Measurements from ENCODE around the gene TET3. TPM values are rescaled to one million over a fixed set of nuclear protein-coding genes. Genes with fewer than 3 reads are reported as not detected.
A peak's percentile ranks its signal among the peaks of the same experiment; 100 is the strongest.

Gene TET3
- polyA plus RNA-seq, 1 donor (not counting 4 experiments of a cell fraction or from before 2014, with no cell fraction given): 2.9 TPM

- Histone ChIP-seq H3K9me3 (ENCODE audit: control insufficient read depth, low read depth, low read length) (no peaks in the 10 kb centered on the region), H3K9ac (ENCODE audit: control insufficient read depth, extremely low read depth, insufficient read depth, low read length) (no peak overlapping the region), H3K4me3 (ENCODE audit: control insufficient read depth in 2 of 3, extremely low read depth in 1 of 3, insufficient read depth in 2 of 3, low read depth in 1 of 3, low read length in 3 of 3) (no peak overlapping the region), H3K79me2 (ENCODE audit: control insufficient read depth, insufficient read depth, low read length) (peaks cover 73% of the 10 kb centered on the region), H4K20me1 (ENCODE audit: control insufficient read depth, extremely low read depth, insufficient read depth, low read length) (peaks cover 31% of the 10 kb centered on the region), H3K4me2 (ENCODE audit: control insufficient read depth, extremely low read depth, insufficient read depth, low read depth, low read length) (no peak overlapping the region), H3K27me3 (ENCODE audit: control insufficient read depth, extremely low read depth, insufficient read depth, low read length) (no peaks in the 10 kb centered on the region), H2AFZ (ENCODE audit: control insufficient read depth, low read length) (no peak overlapping the region), H3K27ac (ENCODE audit: control insufficient read depth, insufficient read depth, low read length) (no peak overlapping the region), H3K9me1 (ENCODE audit: control insufficient read depth, extremely low read depth, insufficient read depth, low read length) (peaks cover 5% of the 10 kb centered on the region), H3K36me3 (ENCODE audit: control insufficient read depth in 2 of 2, extremely low read depth in 1 of 2, insufficient read depth in 2 of 2, low read length in 2 of 2) (peaks cover 5 to 9% of the 10 kb centered on the region in 2 experiments), H3K4me1 (ENCODE audit: control insufficient read depth, extremely low read depth, insufficient read depth, low read length) (peaks cover 35% of the 10 kb centered on the region)
- TF ChIP-seq CTCF (optimal IDR thresholded peaks at IDR 0.05 in 1 of 3, IDR thresholded peaks at IDR 0.05 in 1 of 3, conservative IDR thresholded peaks at IDR 0.05 in 1 of 3; ENCODE audit: extremely low read depth in 1 of 3, insufficient read depth in 2 of 3, low read length in 3 of 3): no peak
- dilution Hi-C loops (cut with MboI; ENCODE audit: extremely low pct_ligation_motif_present, low sequenced_read_pairs): no loop called here
- FAIRE-seq: no peak
- DNase-seq (ENCODE audit: low read depth, low spot score): no peak
Observed at GRCh38 chr2:74001121-74001520, 16.4 kb downstream of the TET3 start.

- peaks cover 5 to 9% of the 10 kb centered on the region in 2 experiments for H3K36me3 ChIP-seq (ENCODE audit: control insufficient read depth in 2 of 2, extremely low read depth in 1 of 2, insufficient read depth in 2 of 2, low read length in 2 of 2)
- no peak overlapping the region for H3K27ac ChIP-seq (ENCODE audit: control insufficient read depth, insufficient read depth, low read length)
- H3K27me3 ChIP-seq (ENCODE audit: control insufficient read depth, extremely low read depth, insufficient read depth, low read length): no peaks in the 10 kb centered on the region
- peak overlapping the region; percentile 94 for H3K4me2 ChIP-seq (ENCODE audit: control insufficient read depth, extremely low read depth, insufficient read depth, low read depth, low read length)
- H3K9me1 ChIP-seq (ENCODE audit: control insufficient read depth, extremely low read depth, insufficient read depth, low read length): peaks cover 5% of the 10 kb centered on the region
- H3K4me1 ChIP-seq (ENCODE audit: control insufficient read depth, extremely low read depth, insufficient read depth, low read length): peaks cover 35% of the 10 kb centered on the region
- dilution Hi-C loops (cut with MboI; ENCODE audit: extremely low pct_ligation_motif_present, low sequenced_read_pairs): no loop called here
- peaks cover 31% of the 10 kb centered on the region for H4K20me1 ChIP-seq (ENCODE audit: control insufficient read depth, extremely low read depth, insufficient read depth, low read length)
- no peak overlapping the region for H2AFZ ChIP-seq (ENCODE audit: control insufficient read depth, low read length)
- peaks cover 71% of the 10 kb centered on the region for H3K79me2 ChIP-seq (ENCODE audit: control insufficient read depth, insufficient read depth, low read length)
- H3K9me3 ChIP-seq (ENCODE audit: control insufficient read depth, low read depth, low read length): no peaks in the 10 kb centered on the region
- DNase-seq (ENCODE audit: low read depth, low spot score) (no peak), FAIRE-seq (no peak)
- TF ChIP-seq CTCF (optimal IDR thresholded peaks at IDR 0.05 in 1 of 3, IDR thresholded peaks at IDR 0.05 in 1 of 3, conservative IDR thresholded peaks at IDR 0.05 in 1 of 3; ENCODE audit: extremely low read depth in 1 of 3, insufficient read depth in 2 of 3, low read length in 3 of 3) (no peak), EZH2 (IDR thresholded peaks at IDR 0.05; ENCODE audit: low read length) (no peak)
- H3K9ac ChIP-seq (ENCODE audit: control insufficient read depth, extremely low read depth, insufficient read depth, low read length): no peak overlapping the region
- H3K4me3 ChIP-seq (ENCODE audit: control insufficient read depth in 2 of 3, extremely low read depth in 1 of 3, insufficient read depth in 2 of 3, low read depth in 1 of 3, low read length in 3 of 3): no peak overlapping the region
Observed at GRCh38 chr2:74001781-74002504, 17.2 kb downstream of the TET3 start.

Measured in keratinocyte (primary cell).